ES-I3 (cell line): ENCODE measurements around the gene A2ML1.
"Not testable (repeated sequence)": the region's sequence is repeated elsewhere in the genome, so short reads cannot be mapped to it uniquely, and the experiment has no call there.

Source experiments
- H3K36me3 ChIP-seq: 2 replicates; pipeline ENCODE4 v1.6.1; 2013; ENCODE audit warnings: mild to moderate bottlenecking, low read length, control low read depth, moderate library complexity; ENCODE audit not compliant: insufficient read depth
- H3K4me1 ChIP-seq: 2 replicates; pipeline ENCODE4 v1.6.1; 2013; ENCODE audit warnings: mild to moderate bottlenecking, control low read depth, low read length; ENCODE audit not compliant: insufficient read depth
- H3K9ac ChIP-seq: 2 replicates; pipeline ENCODE4 v1.6.1; 2013; ENCODE audit warnings: low read depth, mild to moderate bottlenecking, low read length, moderate library complexity
- H3K9me3 ChIP-seq: 2 replicates; pipeline ENCODE4 v1.6.1; 2013; ENCODE audit warnings: mild to moderate bottlenecking, low read length, moderate library complexity; ENCODE audit not compliant: control insufficient read depth, insufficient read depth

Gene A2ML1

GRCh38 chr12:8852119-8852518 is 29.7 kb downstream of the A2ML1 start:
- H3K4me1 ChIP-seq: no peaks in the 10 kb centered on the region
- no peak overlapping the region for H3K9ac ChIP-seq
- H3K36me3 ChIP-seq: no peaks in the 10 kb centered on the region; the same call in 1 of the 2 replicates
- H3K9me3 ChIP-seq: no peaks in the 10 kb centered on the region

GRCh38 chr12:8855891-8856290 is 33.5 kb downstream of the A2ML1 start:
- H3K4me1 ChIP-seq: no peaks in the 10 kb centered on the region; the same call in 1 of the 2 replicates
- no peak overlapping the region for H3K9ac ChIP-seq
- H3K9me3 ChIP-seq: no peaks in the 10 kb centered on the region
- no peaks in the 10 kb centered on the region for H3K36me3 ChIP-seq

DNA sequence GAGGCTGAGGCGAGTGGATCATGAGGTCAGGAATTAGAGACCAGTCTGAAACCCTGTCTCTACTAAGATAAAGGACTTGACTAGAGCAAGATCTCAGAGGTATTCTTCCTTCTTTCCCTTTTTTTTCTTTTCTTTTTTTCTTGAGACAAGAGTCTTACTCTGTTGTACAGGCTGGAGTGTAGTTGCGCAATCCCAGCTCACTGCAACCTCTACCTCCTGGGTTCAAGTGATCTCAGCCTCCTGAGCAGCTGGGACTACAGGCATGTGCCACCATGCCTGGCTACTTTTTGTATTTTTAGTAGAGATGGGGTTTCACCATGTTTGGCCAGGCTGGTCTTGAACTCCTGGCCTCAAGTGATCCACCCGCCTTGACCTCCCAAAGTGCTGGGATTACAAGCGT is 37.0 kb downstream of the A2ML1 start:
- not testable (repeated sequence) for H3K9ac ChIP-seq, H3K4me1 ChIP-seq, H3K9me3 ChIP-seq, H3K36me3 ChIP-seq

- Histone ChIP-seq H3K9me3 (no peaks in the 10 kb centered on the region), H3K4me1 (no peaks in the 10 kb centered on the region; the same call in 1 of the 2 replicates), H3K9ac (no peak overlapping the region), H3K36me3 (no peaks in the 10 kb centered on the region)
Observed at GRCh38 chr12:8860165-8860961, 37.9 kb downstream of the A2ML1 start.

- no peak overlapping the region for H3K9ac ChIP-seq
- no peaks in the 10 kb centered on the region for H3K9me3 ChIP-seq
- no peaks in the 10 kb centered on the region for H3K4me1 ChIP-seq
- H3K36me3 ChIP-seq: no peaks in the 10 kb centered on the region
Observed at GRCh38 chr12:8866429-8866828, 44.0 kb downstream of the A2ML1 start.

GRCh38 chr12:8867009-8867408 is 44.6 kb downstream of the A2ML1 start:
- Histone ChIP-seq H3K36me3 (no peaks in the 10 kb centered on the region), H3K9me3 (no peaks in the 10 kb centered on the region), H3K4me1 (no peaks in the 10 kb centered on the region), H3K9ac (no peak overlapping the region)

GRCh38 chr12:8867786-8868185 is 45.4 kb downstream of the A2ML1 start:
- H3K36me3 ChIP-seq: no peaks in the 10 kb centered on the region
- H3K4me1 ChIP-seq: no peaks in the 10 kb centered on the region
- no peak overlapping the region for H3K9ac ChIP-seq
- no peaks in the 10 kb centered on the region for H3K9me3 ChIP-seq

DNA sequence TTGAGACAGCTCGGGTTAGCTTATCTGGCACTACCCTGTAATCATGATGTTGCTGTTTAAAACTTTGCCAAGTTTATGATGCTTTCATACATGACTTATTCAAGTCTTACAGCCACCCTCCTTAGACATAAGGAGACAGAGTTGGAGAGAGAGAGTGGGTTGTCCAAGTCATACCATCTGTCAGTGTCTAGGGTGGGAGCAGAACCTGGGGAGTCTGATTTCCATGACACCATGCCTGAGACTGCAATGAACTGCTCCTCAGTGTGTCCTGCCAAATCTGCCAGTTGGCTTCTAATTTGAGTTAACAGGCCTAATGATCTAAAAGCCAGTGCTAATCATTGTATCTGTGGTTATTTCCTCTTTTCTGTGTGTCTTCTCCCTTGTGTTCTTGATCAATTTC is 48.2 kb downstream of the A2ML1 start:
- no peaks in the 10 kb centered on the region for H3K36me3 ChIP-seq
- no peaks in the 10 kb centered on the region for H3K4me1 ChIP-seq
- H3K9ac ChIP-seq: no peak overlapping the region
- no peaks in the 10 kb centered on the region for H3K9me3 ChIP-seq

GRCh38 chr12:8871068-8871467 is 48.6 kb downstream of the A2ML1 start:
- Histone ChIP-seq H3K9me3 (no peaks in the 10 kb centered on the region), H3K9ac (no peak overlapping the region), H3K36me3 (no peaks in the 10 kb centered on the region), H3K4me1 (no peaks in the 10 kb centered on the region)

DNA sequence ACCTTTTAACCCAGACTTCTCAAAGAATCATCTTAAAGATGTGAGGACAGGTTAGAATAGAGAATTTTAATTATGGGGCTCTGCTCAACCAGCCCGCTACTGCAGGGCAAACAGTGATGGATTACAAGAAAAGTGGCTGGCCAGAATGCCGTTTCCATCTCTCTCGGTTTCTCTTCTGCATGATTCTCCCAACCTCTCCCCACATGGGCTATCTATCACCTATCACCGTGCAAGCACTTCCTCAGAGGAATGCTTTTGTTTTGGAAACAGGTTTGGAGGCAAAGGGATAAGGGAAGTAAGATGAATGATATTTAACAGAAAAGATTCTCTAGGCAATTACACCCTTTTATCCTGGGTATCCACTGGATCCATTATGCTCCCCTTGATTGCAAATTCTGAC is 54.5 kb downstream of the A2ML1 start:
- Histone ChIP-seq H3K9ac (no peak overlapping the region), H3K36me3 (no peaks in the 10 kb centered on the region), H3K9me3 (no peaks in the 10 kb centered on the region), H3K4me1 (no peaks in the 10 kb centered on the region)

GRCh38 chr12:8886502-8887284 is 64.3 kb downstream of the A2ML1 start:
- Histone ChIP-seq H3K9ac (no peak overlapping the region), H3K36me3 (no peaks in the 10 kb centered on the region), H3K4me1 (0 out of 2 replicates have a peak, but pooled peaks cover 3% of the 10 kb centered on the region), H3K9me3 (no peaks in the 10 kb centered on the region)

GRCh38 chr12:8887285-8887715 is 64.9 kb downstream of the A2ML1 start:
- H3K4me1 ChIP-seq: 0 out of 2 replicates have a peak, but pooled peaks cover 3% of the 10 kb centered on the region

GRCh38 chr12:8890313-8891085 is 68.1 kb downstream of the A2ML1 start:
- Histone ChIP-seq H3K4me1 (0 out of 2 replicates have a peak, but pooled peaks cover 3% of the 10 kb centered on the region), H3K36me3 (no peaks in the 10 kb centered on the region; the same call in 1 of the 2 replicates), H3K9ac (peak overlapping the region; percentile 58), H3K9me3 (no peaks in the 10 kb centered on the region)

More at GRCh38 chr12:8887285-8887715, 64.9 kb downstream of the A2ML1 start:
- Histone ChIP-seq H3K9me3 (no peaks in the 10 kb centered on the region), H3K9ac (no peak overlapping the region), H3K36me3 (no peaks in the 10 kb centered on the region)

DNA sequence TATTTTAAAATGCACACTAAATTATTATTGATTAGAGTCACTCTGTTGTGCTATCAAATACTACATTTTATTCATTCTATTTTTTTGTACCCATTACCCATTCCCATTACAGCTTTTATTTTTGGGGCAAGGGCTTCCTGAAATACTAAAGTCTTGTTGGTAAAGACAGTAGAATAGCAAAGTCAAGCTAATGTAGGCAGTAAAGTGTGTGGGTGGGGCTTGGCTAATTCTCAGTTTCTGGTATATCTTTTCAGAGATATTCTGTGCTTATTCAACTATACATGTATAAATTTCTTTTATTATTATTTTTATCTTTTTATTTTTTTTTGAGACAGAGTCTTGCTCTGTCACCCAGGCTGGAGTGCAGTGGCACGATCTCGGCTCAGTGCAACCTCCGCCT is 69.6 kb downstream of the A2ML1 start:
- H3K4me1 ChIP-seq: 0 out of 2 replicates have a peak, but pooled peaks cover 3% of the 10 kb centered on the region
- H3K36me3 ChIP-seq: no peaks in the 10 kb centered on the region; the same call in 1 of the 2 replicates
- H3K9ac ChIP-seq: no peak overlapping the region
- H3K9me3 ChIP-seq: no peaks in the 10 kb centered on the region
